K562 (cell line): ENCODE results near the gene LMF2. TPM values are rescaled to one million over a fixed set of nuclear protein-coding genes. Genes with fewer than 3 reads are reported as not detected.
A peak's percentile ranks its signal among the peaks of the same experiment; 100 is the strongest.

ENCODE experiments used
- ARID1B ChIP-seq: fragments of 450-650 bp; IDR thresholded peaks from 2 replicates; pipeline ENCODE4 v1.6.1; 2016; ENCODE audit warnings: antibody characterized with exemption, mild to moderate bottlenecking, inconsistent platforms
- ATF4 ChIP-seq: fragments of 450-650 bp; formaldehyde crosslinking; IDR thresholded peaks from 2 replicates; pipeline ENCODE4 v1.4.0; 2022; ENCODE audit warnings: mild to moderate bottlenecking, moderate library complexity
- CHAMP1 ChIP-seq: fragments of 450-650 bp; IDR thresholded peaks from 2 replicates; pipeline ENCODE4 v1.6.1; 2016; ENCODE audit warnings: mild to moderate bottlenecking
- JUN ChIP-seq, 2 experiments: sonication (generic) in 1 of 2; formaldehyde crosslinking in 1 of 2; IDR thresholded peaks; 2 replicates each; pipeline versions ENCODE4 v1.6.1 to v1.8.0; 2012 to 2022; ENCODE audit warnings: borderline replicate concordance in 2 of 2, mild to moderate bottlenecking in 2 of 2, improper control_type of control experiment in 1 of 2, low read depth in 1 of 2, low read length in 1 of 2, missing genetic modification reagents in 1 of 2
- PRDM10 ChIP-seq: fragments of 450-650 bp; IDR thresholded peaks from 2 replicates; pipeline ENCODE4 v1.6.1; 2018; ENCODE audit not compliant: partially characterized antibody
- RAD21 ChIP-seq, 2 experiments: fragments of 250-450 bp in 1 of 2; fragments of 450-650 bp in 1 of 2; sonication (Bioruptor Pico) in 1 of 2; formaldehyde crosslinking in 1 of 2; IDR thresholded peaks in 1 of 2; conservative IDR thresholded peaks in 1 of 2; 2 replicates each; pipeline versions ENCODE4 v1.4.0 to v1.8.0; 2020 to 2022; ENCODE audit warnings: mild to moderate bottlenecking in 2 of 2, moderate library complexity in 1 of 2
- RBM17 ChIP-seq: fragments of 200-400 bp; formaldehyde crosslinking; IDR thresholded peaks from 2 replicates; pipeline ENCODE4 v1.6.1; 2017; ENCODE audit warnings: low read depth, mild to moderate bottlenecking, low read length, borderline replicate concordance
- TRIM24 ChIP-seq, 2 experiments: fragments of 450-650 bp; IDR thresholded peaks; 2 replicates each; pipeline ENCODE4 v1.6.1; 2016
- VEZF1 ChIP-seq: fragments of 200-800 bp; sonication (Bioruptor generic); IDR thresholded peaks from 2 replicates; pipeline ENCODE4 v1.6.1; 2017; ENCODE audit warnings: missing genetic modification characterization, missing compliant biosample characterization
- ZNF175 ChIP-seq: fragments of 200-800 bp; sonication (Bioruptor generic); IDR thresholded peaks from 2 replicates; pipeline ENCODE4 v1.6.1; 2016; ENCODE audit warnings: low read depth, mild to moderate bottlenecking, missing genetic modification characterization, missing compliant biosample characterization
- ZNF197 ChIP-seq: fragments of 200-800 bp; sonication (Bioruptor generic); IDR thresholded peaks from 2 replicates; pipeline ENCODE4 v1.6.1; 2016; ENCODE audit warnings: low read depth, missing genetic modification characterization, missing compliant biosample characterization
- polyA plus RNA-seq, 8 experiments: library from polyadenylated mRNA; depleted of rRNA in 4 of 8; stranded (reverse) in 5 of 8; unstranded in 3 of 8; fragments of >200 nt; fragmentation: Nextera tagmentation in 2 of 8; fragmentation: Illumina TruSeq in 1 of 8; extraction: Ambion mirVana in 2 of 8; extraction: Trizol in 1 of 8; gene quantifications; 2 replicates each; pipeline versions ENCODE4 v1.2.1 to v1.2.3, GENCODE V29; 2011 to 2014; ENCODE audit warnings: inconsistent platforms in 1 of 8, missing spikeins in 1 of 8
- total RNA-seq, 7 experiments: library from RNA; depleted of rRNA in 6 of 7; stranded (reverse); fragments of >200 nt in 6 of 7; fragmentation: Illumina TruSeq in 2 of 7; extraction: Trizol in 2 of 7; gene quantifications; 2 replicates each; pipeline versions ENCODE4 v1.2.1 to v1.2.3, GENCODE V29; 2011 to 2021; ENCODE audit warnings: low replicate concordance in 1 of 7

The LMF2 gene
- total and polyA plus RNA-seq, 9 of the 15 experiments (the other 6 are each of a cell fraction or from before 2014, with no cell fraction given): 0.08 to 37.1 (median 7.6) TPM

DNA sequence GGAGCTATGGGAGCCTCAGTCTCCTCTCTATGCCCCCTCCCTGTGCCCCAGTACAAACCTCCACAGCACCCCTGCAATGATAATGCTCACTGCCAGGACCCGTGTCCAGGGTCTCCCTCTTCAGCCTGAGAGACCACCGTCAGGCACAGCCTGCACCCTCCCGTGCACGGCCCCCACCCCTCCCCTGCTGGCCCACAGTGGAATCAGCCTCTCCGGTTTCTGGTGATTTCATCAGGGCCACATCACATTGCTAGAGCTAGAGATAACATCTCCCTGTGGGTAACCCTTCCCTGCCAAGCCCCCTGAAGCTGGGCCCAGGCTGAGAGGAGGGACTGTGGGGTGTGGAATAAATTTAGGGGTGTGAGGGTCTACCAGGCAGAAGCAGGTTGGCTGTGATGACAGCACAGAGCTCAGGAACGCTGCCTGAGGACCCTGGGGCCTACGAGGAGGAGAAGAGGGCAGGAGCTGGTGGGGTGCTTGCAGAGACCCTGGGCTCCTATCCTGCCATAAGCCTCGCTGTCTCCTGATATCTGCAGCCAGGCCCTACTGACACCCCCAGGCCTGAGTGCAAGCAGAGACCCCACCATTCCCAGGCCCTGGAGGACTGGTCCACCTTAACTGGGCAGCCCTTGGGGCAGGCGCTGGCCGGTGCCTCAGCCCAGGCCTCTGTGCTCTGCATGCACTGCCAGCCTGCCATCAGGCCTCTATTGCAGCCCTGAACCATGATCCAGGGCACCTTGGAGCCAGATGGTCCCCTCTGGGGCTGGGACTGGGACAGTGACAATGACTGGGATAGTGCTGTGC lies 38.2 kb upstream of the LMF2 start, which contains the start of gene KLHDC7B (continued):
- TF ChIP-seq RAD21 (CRISPR knock-in tag; conservative IDR thresholded peaks at IDR 0.05 in 1 of 2, IDR thresholded peaks at IDR 0.05 in 1 of 2) (peak in 1 of 2 experiments; percentile 15; a peak in 1 of 4 replicates), CHAMP1 (no peak), VEZF1 (CRISPR knock-in tag) (peak; percentile 84), JUN (IDR thresholded peaks at IDR 0.05; ENCODE audit: borderline replicate concordance, low read depth, low read length) (peak; percentile 35; the same call in 1 of the 2 replicates), JUN (CRISPR knock-in tag; IDR thresholded peaks at IDR 0.05; ENCODE audit: borderline replicate concordance) (no peak), PRDM10 (peak; percentile 71), TRIM24 (IDR thresholded peaks at IDR 0.05) (peak; percentile 50 to 75; a peak in 2 of 4 replicates), ATF4 (CRISPR knock-in tag) (peak; percentile 96), RBM17 (no peak), ZNF197 (CRISPR knock-in tag) (peak; percentile 16; the same call in 1 of the 2 replicates), ZNF175 (0 out of 2 replicates have a peak, but pooled peaks have one; percentile 65), ARID1B (peak; percentile 6; the same call in 1 of the 2 replicates)
